ENCODE measurements around the gene POLR3H.

POLR3H gene

DNA sequence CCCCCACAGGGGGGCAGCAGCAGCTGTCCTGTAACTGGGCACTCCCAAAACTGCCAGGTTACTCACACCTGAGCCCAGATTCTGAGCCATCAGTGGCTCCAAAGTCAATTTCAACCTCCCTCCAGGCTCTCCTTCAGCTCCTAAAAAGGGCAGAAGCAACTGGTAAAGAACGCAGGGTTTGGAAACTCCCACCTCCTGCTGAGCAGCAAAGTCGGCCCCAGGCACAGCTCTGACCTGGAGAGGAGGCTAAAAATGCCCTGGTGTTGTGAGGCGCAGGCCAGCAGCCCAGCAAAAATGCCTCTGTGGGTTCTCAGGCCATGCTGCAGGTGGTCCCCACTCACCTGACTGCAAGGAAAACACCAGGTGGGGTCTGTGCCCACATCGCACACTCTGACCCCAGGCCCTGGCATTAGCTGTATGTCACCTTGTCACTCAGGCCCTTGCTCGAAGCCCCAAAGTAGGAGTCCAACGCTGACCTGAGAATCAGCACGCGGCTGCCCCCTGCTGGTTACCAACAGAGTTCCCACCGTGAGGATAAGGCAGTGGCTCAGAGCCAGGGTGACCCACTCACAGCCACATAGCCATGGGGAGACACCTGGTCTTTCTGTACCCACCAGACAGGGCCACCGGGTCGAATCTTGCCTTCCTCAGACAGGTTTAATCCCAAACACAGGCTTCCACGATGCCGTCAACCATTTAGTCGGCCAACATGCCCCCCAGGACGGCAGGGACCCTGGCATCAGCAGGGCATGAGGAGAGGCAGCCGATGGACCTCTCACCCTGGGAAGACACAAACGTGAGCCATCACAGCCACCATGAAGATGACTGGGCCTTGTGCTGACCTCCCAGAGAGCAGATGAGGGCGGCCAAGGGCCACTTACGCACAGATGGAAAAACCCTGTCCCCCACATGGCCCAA, 11.1 kb downstream of the POLR3H start:
- peak; percentile 31 to 64 for DNase-seq

DNA sequence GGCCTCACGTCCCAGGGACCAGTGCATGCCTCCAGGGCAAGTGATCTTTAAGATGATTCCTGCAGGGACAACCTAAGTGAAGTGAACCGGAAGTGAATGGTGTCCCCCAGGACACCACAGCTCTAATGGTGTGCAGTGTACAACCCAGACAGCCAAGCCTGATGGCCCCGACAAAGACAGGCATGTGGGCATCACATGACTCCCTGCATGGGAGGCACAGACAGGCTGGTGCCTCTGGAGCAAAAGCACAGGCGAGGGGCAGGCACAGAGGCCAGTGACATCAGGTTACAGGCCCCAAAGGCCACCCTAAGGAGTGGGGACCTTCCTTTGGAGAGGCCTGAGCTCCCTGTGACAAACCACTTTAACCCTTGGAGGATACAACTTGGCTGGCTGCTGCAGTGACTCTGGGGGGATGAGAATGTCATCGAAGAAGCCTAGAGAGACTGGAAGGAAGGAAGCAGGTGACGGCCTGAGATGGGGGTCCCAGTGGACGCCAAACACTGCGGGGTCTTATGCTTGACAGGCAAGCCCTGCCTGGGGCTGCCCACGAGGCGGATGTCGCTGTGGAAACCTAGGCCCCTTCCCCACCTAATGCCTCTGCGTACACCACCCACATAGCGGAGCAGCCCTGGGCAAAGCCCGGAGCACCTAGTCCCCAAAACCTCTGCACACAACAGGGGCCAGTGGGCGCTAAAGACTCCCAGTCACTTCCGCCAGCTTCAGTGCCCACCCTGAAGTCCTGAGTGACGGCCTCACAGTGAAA, 12.4 kb downstream of the POLR3H start:
- no peak for DNase-seq

DNA sequence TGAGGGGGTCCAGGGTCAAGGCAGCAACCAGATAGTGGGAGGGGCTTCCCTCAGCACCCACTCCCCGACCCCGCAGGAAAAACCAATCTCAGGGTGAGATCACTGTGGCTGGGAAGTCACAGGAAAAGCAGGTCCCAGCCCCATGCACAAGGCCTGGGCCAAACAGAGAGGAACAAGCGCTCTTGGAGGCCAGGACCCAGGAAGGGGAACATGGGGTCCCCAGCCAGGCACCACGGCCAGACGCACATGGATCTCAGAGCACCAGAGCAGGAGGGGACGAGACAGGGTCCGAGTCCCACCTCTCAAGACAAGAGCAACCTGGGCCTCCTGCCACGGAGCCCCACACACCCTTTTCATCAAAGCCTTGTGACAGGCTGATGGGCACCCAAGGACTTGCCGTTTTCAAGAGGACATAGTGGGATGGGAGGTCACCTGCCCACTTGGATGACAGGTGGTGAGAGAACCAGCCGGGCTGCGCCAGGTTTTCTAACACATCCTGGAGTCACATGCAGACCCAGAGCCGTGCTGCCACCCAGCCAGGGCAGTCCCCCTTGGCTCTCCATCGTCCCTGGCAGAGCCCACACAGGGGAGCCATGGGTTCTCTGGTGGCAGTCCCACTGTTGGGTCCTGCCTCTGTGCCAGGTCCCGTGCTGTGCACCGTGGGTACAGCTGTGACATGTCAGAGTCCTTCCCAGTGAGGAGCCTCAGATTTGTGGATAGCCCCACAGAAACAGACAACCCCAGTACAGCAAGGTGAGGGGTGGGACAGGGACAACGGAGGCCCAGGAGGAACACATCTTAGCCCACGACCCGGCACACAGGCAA, 13.2 kb downstream of the POLR3H start:
- DNase-seq: no peak

DNA sequence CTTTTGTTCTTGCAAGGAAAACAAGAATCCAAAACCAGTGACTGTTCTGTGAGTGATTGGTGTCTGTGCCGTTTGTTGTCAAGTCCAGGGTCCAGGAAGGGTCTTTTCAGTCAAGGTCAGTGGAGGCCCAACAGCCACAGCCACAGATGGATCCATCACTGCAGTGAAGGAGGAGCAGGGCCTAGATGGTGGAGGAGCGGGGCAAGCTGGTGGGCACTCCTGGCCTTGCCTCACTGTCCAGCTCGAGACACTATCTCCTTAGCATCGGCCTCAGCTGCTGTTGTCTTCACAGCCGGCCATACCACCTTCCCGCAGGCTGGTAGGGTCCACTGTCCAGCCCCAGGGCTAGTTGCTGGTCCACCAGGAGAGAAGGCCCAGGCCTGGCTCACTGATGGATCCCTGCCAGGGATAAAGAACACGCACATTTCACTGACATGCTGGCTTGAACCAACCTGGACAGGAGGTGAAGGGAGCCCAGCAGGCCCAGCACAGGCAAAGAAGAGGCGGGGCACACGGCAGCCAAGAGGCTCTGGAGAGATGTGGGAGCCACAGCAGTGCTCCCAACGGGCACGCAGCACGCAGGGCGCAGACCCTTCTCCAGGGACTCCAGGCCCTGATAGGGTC, 15.2 kb downstream of the POLR3H start:
- no peak for DNase-seq

DNA sequence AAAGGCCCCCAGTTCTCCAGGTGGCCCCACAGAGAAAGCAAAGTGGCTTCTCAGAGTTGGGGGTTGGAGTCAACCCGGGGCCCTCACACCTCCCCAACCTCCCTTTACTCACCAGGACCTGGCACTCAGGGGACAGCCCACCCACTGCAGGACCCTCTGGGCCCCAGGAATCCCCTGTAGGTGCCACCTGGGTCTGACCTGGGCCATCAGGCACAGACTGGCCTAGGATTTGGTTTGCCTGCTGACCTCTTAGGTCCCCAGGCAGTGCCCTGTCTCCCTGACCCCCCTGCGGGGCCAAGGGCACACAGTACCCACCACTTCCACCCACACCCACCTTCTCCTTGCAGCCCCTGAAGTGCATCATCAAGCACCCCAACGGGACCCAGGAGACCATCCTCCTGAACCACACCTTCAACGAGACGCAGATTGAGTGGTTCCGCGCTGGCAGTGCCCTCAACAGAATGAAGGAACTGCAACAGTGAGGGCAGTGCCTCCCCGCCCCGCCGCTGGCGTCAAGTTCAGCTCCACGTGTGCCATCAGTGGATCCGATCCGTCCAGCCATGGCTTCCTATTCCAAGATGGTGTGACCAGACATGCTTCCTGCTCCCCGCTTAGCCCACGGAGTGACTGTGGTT, 16.0 kb downstream of the POLR3H start:
- DNase-seq: no peak

DNA sequence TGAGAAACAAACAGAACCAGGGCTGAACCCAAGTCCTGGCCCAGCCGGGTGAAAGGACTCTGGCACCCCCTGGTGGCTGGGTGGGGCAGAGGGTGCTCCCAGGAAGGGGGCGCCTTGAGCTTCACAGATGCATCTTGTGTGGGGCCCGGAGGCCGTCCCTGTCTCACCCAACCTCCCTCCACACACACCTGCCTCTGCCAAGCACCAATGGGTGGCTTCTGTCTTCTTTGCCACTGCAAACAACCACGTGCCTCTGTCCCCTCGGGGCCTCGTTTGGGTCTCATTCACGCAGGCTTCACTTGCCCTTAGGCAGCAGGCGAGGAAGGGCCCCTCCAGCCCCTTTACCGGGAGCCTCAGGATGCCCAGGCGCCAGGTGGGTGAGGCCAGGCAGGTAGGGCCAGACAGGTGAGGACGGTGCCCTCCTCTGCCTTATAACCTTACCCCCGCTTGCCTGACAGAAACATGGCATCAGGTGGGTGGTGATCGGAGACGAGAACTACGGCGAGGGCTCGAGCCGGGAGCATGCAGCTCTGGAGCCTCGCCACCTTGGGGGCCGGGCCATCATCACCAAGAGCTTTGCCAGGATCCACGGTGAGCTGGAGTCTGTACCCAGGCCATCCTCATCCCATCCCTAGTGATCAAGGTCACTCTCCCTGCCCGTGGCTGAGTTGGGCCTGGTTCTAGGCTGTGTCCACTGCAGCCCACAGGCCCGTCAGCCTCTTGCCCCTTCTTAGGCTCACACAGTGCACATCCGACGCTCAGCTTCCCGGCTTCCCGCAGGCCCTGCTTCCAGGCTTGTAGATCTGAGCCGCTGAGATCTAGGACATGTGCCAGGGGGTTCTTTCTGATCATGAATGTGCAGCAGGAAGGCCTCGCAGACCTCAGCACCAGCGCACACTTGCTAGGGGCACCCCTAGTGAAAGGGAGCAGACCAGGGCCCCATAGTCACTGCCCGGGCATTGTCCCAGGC, 17.2 kb downstream of the POLR3H start:
- peak; percentile 49 to 69 for DNase-seq

DNA sequence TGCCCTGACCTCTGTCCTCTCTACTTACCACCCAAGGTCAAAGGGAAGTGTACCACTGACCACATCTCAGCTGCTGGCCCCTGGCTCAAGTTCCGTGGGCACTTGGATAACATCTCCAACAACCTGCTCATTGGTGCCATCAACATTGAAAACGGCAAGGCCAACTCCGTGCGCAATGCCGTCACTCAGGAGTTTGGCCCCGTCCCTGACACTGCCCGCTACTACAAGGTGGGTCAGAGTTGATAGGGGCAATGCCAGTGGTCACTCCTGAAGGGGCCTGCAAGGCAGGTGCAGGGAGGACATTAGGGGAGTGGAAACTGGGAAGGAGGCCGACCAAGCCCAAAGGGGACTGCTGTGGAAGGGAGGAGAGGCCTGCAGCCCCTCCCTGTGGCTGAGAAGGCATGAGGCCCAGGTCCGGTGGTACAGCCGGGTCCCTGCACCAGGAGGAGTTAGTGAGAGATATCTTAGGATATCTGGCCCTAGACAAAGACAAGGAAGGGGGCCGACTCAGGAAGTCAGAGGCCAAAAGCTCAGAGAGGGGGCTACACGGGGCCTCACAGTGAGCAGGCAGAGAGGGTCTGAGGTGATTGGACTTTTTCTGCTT, 17.9 kb downstream of the POLR3H start:
- no peak for DNase-seq

DNA sequence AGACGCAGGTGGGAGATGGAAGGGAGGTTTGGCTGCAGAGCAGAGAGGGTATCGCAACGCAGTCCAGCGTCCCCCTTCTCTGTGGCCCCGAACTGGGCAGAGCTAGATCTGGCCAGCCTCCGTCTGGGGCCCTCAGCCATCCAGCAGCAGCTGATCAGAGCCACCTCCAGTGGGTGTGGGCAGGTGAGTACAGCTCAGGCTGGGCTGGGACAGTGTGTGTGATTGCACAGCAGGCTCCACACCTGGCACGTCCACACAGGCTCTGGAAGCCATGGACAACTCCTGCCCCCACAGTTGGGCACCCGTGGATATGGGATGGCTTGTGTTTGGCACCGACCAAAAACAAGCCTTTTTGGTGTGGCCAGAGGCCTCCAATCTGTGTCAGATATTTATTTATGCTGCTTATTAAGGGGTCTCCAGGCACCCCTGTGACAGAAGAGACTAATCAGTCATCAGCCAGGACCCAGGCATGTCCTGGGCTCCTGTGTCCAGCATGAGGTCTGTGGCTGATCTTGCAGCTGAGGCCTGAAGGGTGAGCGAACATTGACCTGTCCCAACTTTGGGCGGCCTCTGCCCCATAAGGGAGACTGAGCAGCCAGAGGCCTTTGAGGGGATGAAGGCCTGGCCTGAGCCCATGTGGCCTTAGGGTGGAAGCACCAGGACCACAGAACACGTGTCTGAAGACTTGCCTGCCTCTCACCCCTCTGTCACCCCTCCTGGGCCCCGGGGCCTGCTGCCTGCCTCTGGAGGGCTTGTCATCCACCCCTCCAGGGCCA, 18.6 kb downstream of the POLR3H start:
- no peak for DNase-seq

DNA sequence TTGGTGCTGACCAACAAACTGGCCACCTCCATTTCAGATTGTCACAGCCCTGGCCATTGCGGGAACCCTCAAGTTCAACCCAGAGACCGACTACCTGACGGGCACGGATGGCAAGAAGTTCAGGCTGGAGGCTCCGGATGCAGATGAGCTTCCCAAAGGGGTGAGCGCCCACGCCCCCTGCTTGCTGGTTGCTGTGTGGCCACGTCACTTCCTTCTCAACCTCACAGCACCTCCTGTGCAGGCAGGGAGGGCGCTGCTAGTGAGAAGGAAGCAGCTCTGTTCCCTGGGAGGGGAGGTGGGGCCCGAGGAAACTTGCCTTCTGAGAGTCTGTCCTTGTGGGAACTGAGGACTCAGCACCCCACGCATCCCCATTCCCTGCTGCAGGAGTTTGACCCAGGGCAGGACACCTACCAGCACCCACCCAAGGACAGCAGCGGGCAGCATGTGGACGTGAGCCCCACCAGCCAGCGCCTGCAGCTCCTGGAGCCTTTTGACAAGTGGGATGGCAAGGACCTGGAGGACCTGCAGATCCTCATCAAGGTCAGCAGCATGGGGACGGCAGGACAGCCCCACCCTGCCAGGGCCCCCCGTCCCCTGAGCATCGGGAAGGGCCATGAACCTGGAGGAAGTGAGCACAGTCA, 19.3 kb downstream of the POLR3H start:
- DNase-seq: peak; percentile 55 to 76

DNA sequence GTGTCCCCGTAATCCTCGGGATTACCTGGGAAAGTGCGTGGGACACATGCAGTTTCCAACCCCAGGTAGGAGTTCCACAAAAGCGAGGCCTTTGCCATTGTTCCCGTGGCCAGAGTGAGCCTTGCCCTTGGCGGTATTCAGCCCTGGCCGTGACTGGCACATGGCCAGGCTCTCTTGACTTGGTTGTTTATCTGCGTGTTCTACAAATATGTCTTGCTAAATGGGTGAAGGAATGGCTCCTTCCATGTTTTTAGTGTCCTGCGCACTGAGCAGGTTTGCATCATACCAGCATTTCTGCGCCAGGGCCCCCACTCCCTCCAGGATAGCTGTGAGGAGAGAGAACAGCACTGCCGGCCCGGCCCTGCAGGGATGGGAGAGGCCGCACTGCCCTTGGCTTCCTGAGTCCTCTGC, 20.0 kb downstream of the POLR3H start:
- DNase-seq: no peak

DNA sequence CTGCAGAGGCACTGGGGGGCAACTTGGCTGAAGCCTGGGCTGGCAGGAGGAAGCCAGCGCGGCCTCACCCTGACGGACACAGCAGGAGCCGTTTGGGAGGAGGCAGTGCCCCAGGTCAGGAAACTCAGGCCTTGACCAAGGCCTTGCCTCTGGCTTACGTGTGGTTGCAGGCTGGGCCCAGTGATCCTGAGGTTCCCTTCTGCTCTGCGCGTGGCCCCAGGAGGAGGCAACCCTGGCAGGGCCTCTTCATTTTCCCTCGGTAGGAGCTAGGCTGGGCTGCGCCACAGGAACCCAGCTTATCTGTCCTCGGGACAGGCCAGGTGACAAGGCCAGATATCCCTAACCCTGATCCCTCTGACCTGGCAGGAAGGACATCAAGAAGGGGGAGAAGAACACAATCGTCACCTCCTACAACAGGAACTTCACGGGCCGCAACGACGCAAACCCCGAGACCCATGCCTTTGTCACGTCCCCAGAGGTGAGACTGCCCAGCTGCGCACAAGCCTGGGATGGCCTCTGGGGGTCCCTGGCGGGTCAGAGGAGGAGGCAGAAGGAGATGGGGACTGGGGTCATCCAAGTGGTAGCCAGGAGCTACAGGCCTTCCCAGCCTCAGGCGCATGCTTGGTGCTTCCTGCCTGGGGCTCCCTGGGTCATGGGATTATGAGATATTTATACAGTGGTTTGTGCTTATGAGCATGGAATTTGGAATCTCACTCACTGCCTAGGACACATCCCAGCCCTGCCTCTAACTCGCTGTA, 20.6 kb downstream of the POLR3H start:
- DNase-seq: no peak

DNA sequence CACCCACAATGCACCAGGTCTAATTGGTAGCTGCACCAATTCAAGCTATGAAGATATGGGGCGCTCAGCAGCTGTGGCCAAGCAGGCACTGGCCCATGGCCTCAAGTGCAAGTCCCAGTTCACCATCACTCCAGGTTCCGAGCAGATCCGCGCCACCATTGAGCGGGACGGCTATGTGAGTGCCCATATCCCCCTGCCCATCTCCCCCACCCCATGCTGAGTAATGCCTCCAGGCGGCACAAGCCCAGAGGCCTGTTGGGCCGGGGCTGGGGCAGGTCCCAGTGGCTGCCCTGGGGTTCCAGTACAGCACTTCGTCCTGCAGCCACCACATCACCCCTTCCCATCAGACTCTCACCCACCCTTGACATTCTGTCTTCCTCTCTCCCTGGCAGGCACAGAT, 21.5 kb downstream of the POLR3H start:
- DNase-seq: no peak

DNA sequence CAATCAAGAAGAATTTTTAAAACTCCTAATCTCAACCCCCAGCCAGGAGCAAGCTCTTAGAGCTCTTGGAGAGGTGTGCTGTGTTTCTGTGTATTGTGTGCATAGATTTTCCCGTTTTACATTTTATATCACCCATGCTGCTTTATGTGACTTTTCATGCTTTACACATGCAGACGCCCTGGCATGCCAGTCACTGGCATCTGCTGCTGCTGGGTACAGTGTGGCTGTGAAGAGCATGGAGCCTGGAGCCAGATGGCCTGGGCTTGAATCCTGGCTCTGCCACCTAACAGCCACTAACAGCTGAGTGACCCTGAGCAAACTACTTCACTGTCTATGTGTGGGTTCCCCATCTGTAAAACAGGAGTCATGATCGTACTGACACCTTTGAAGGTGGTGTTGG, 23.1 kb downstream of the POLR3H start:
- DNase-seq: no peak

DNA sequence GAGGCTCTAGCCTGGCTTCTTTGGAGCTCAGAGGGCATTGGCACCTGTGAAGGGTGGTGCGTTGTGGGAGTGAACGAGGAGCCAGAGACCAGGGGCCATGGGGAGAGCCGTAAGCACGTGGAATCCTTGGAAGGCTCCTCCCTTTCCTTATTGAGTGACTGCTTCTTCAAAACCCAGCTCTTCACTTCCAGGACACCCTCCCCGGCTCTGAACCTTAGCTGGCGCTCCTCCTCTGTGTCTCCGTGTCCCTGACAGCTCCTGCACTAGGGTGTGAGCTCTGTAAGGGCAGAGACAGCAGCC, 26.3 kb downstream of the POLR3H start:
- no peak for DNase-seq

DNA sequence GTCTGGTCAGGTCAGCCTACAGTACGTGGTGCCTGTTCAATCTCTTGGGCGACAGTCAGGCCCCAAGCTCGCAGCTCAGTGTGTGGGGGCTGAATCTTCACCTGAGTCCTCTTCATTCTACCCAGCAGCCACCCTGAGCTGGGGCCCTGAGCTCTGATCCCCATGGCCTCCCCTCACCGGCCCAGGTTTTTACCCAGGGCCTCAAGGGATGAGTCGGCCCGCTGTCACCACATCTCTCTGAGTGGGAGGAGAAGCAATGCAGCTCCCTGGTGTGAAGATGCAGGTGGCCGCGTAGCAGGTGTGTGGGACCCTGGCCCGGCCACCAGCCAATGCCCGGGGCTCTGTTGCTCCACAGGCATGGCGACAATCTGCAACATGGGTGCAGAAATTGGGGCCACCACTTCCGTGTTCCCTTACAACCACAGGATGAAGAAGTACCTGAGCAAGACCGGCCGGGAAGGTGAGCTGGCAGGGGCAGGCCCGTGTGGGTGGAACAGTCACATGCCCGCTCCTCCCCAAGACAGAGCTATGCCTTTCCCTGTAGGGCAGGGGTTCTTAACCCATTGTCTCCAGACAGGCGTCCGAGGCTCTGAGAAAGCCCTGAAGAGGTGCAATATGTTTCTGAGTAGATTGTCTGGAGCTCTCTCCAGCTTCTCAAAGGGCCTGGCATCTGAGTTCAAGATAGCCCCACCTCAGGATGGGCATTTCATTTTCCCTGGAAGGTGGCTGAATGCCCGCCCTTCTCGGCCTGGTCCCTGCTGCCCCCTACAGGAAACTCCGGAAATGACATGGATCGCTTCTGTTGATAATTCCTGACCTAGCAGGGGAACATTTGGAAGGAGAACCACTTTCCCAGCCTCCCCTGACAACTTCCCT, 26.9 kb downstream of the POLR3H start:
- peak in 1 of 2 experiments; percentile 33 for DNase-seq

DNA sequence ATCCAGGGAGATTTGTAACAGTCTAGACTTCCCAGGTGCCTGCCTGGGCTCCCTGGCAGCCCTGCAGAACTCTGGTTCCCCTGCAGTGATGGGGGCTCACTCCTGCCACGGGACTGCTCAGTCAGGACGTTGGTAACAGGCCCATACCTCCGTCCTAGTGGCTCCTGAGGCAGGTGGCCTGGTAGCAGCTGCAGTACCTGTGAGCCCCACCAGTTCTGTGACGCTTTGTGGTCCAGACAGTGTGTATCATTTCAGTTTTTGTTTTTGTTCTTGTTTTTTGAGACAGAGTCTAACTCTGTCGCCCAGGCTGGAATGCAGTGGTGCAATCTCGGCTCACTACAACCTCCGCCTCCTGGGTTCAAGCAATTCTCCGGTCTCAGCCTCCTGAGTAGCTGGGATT, 27.8 kb downstream of the POLR3H start:
- DNase-seq: no peak

DNA sequence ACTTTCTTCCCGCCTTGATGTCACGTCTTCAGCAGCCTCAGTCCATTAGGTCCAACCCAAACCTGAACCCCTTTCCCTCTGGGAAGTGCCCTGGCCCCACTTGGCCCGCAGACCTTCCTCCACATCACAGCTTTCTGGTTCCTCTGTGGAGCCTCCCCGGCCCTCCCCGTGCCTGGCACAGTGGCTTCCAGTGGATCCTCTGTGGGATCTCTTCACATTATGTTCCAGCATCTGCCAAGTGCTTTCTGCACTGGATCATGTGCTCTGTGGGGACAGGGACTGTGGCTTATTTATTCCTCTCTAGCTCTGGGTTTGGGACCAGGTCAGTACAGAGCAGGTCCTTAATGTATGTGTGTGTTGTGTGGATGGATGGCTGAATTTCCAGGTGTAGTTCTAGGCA, 30.9 kb downstream of the POLR3H start:
- no peak for DNase-seq

Measured in stimulated activated CD4-positive, alpha-beta T cell treated with anti-CD3 and anti-CD28 coated beads, Interleukin-4, amount 100 ng/mL, for 4 hours (primary cell).